Prostate gland (tissue), 2 donors: Measurements from ENCODE around the gene GFRA4. TPM values are rescaled to one million over a fixed set of nuclear protein-coding genes. Genes with fewer than 3 reads are reported as not detected.

Experiments used
- DNase-seq: peaks from one replicate; pipeline ENCODE4 v3.0.0-alpha.2; 2019; ENCODE audit warnings: low spot score
- H3K27ac ChIP-seq, 2 donors: fragments of 200-600 bp; sonication (generic); 2 replicates each; pipeline ENCODE4 v1.5.1; 2017 to 2019
- H3K27me3 ChIP-seq: fragments of 200-600 bp; sonication (generic); replicated peaks from 2 replicates; pipeline ENCODE4 v1.5.1; 2019; ENCODE audit not compliant: insufficient read depth
- H3K36me3 ChIP-seq, 2 donors: fragments of 200-600 bp; sonication (generic); 1 replicate in 1 of 2; 2 replicates in 1 of 2; pipeline versions ENCODE4 v1.5.1 to v1.8.1; 2017 to 2019
- H3K4me1 ChIP-seq: fragments of 200-600 bp; sonication (generic); replicated peaks from 2 replicates; pipeline ENCODE4 v1.5.1; 2019
- H3K4me3 ChIP-seq, 2 donors: fragments of 200-600 bp; sonication (generic); 2 replicates each; pipeline ENCODE4 v1.5.1; 2017 to 2019
- H3K9me3 ChIP-seq: fragments of 200-600 bp; sonication (generic); 2 replicates; pipeline ENCODE4 v1.5.1; 2017
- CTCF ChIP-seq, 4 experiments: fragments of 200-600 bp in 2 of 4; fragments of 450-650 bp in 2 of 4; sonication (generic) in 2 of 4; IDR thresholded peaks; 1 replicate in 3 of 4; 2 replicates in 1 of 4; pipeline ENCODE4 v1.5.1; 2016 to 2019; ENCODE audit warnings: antibody characterized with exemption in 4 of 4, mild to moderate bottlenecking in 2 of 4, moderate library complexity in 2 of 4
- POLR2A ChIP-seq: fragments of 450-650 bp; IDR thresholded peaks from one replicate; pipeline ENCODE4 v1.6.1; 2016; ENCODE audit warnings: antibody characterized with exemption, mild to moderate bottlenecking
- POLR2AphosphoS5 ChIP-seq: sonication (generic); formaldehyde crosslinking; IDR thresholded peaks from one replicate; pipeline ENCODE4 v1.6.1; 2017; ENCODE audit warnings: antibody characterized with exemption
- WGBS: methylation state at CpG from one replicate; pipeline ENCODE4 v1.1.5; 2018; 5-methylcytosine and 5-hydroxymethylcytosine counted together
- intact Hi-C: fragments of 100-400 bp; cut with DNase I; formaldehyde crosslinking; loops from one replicate; pipeline ENCODE4 v1.14.2; 2022
- total RNA-seq, 2 donors: library from RNA; depleted of rRNA; stranded (reverse); fragments of >200 nt; gene quantifications; one replicate each; pipeline ENCODE4 v1.1.0, GENCODE V29; 2016

GFRA4 gene
- total RNA-seq, 2 donors from 2014 or later = not detected

GRCh38 chr20:3669710-3670367, 6.6 kb upstream of the GFRA4 start:
- WGBS = 89% methylated on average over 13 of the region's 13 CpGs
- TF ChIP-seq POLR2A (no peak), CTCF (IDR thresholded peaks at IDR 0.05) (no peak), POLR2AphosphoS5 (no peak)
- intact Hi-C loops = loop anchor here (10.0 kb wide), 1 partner anchor 175 kb away; the partner anchor contains the start of gene MAVS
- H3K4me3 ChIP-seq = no peak overlapping the region
- H3K27ac ChIP-seq = no peak overlapping the region
- peaks cover 25% of the 10 kb centered on the region for H3K27me3 ChIP-seq
- no peak for DNase-seq
- H3K4me1 ChIP-seq = no peaks in the 10 kb centered on the region
- H3K9me3 ChIP-seq = no peaks in the 10 kb centered on the region
- no peaks in the 10 kb centered on the region for H3K36me3 ChIP-seq

GRCh38 chr20:3667434-3668037, 4.3 kb upstream of the GFRA4 start:
- 93% methylated on average over 8 of the region's 8 CpGs for WGBS
- Histone ChIP-seq H3K27me3 (peaks cover 13% of the 10 kb centered on the region), H3K9me3 (no peaks in the 10 kb centered on the region), H3K4me3 (no peak overlapping the region), H3K36me3 (no peaks in the 10 kb centered on the region), H3K4me1 (no peaks in the 10 kb centered on the region), H3K27ac (no peak overlapping the region)
- intact Hi-C loops = no loop called here
- DNase-seq = no peak
- no peak for TF ChIP-seq POLR2AphosphoS5
- no peak for TF ChIP-seq CTCF (IDR thresholded peaks at IDR 0.05)
- TF ChIP-seq POLR2A = no peak

GRCh38 chr20:3663858-3664257, 659 bp upstream of the GFRA4 start:
- Histone ChIP-seq H3K36me3 (no peaks in the 10 kb centered on the region), H3K27me3 (peaks cover 20% of the 10 kb centered on the region), H3K27ac (no peak overlapping the region), H3K4me3 (no peak overlapping the region), H3K4me1 (no peaks in the 10 kb centered on the region), H3K9me3 (no peaks in the 10 kb centered on the region)
- 91% methylated on average over 2 of the region's 2 CpGs for WGBS
- intact Hi-C loops = no loop called here
- no peak for DNase-seq
- TF ChIP-seq POLR2A (no peak), CTCF (IDR thresholded peaks at IDR 0.05) (no peak), POLR2AphosphoS5 (no peak)

- Histone ChIP-seq H3K9me3 (no peaks in the 10 kb centered on the region), H3K36me3 (no peaks in the 10 kb centered on the region), H3K4me3 (no peak overlapping the region), H3K27ac (no peak overlapping the region), H3K27me3 (peaks cover 20% of the 10 kb centered on the region), H3K4me1 (no peaks in the 10 kb centered on the region)
- no peak for DNase-seq
- TF ChIP-seq CTCF (IDR thresholded peaks at IDR 0.05) (no peak), POLR2A (no peak), POLR2AphosphoS5 (no peak)
- intact Hi-C loops = no loop called here
- WGBS = 75% methylated on average over 12 of the region's 12 CpGs
Measured at GRCh38 chr20:3661814-3662665, 1.2 kb downstream of the GFRA4 start.
